Measurements from ENCODE around the gene CTDSPL. TPM values are rescaled to one million over a fixed set of nuclear protein-coding genes. Genes with fewer than 3 reads are reported as not detected.
"Not testable (repeated sequence)": the region's sequence is repeated elsewhere in the genome, so short reads cannot be mapped to it uniquely, and the experiment has no call there.

Gene CTDSPL
- polyA plus RNA-seq, 5 donors = 103 to 131 (median 107) TPM

DNA sequence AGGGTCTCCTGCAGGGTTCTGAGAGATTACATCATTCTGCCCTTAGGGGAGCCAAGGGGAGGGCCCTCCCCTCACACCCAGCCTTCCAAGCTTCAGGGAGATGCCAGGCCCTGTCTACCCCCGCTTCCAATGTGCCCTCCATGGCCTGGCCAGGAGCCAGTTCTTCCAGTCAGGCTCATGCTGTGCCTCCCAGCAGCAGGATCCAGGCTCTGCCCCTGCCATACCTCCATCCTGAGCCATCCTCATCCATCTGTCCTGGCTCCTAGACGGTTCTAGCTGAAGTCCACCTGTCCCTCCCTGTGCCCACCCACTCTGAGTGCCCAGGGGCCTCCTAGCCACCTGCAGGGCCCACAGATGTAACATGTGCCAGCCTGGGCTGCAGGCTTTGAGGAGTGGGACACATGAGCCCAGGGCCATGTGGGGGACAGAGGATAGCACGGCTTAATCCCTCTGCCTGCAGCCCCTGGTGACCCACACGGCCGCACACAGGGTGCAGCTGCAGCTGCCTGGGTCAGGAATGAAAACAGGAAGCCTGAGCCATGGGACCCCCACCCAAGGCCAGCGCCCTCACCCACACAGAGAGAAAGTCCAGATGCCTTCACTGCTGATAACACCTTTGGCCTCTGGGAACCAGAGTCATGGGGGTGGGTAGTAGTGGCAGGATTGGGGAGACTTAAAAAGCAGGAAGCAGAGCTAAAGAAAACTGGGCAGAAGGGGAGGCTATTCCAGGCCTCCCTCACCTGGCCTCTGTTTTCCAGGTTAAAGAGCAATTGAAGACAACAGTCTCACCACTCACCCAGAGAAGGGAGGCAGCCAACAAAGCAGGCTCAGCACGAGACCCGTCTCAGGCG is 156.0 kb downstream of the CTDSPL start:
- DNase-seq = no peak

DNA sequence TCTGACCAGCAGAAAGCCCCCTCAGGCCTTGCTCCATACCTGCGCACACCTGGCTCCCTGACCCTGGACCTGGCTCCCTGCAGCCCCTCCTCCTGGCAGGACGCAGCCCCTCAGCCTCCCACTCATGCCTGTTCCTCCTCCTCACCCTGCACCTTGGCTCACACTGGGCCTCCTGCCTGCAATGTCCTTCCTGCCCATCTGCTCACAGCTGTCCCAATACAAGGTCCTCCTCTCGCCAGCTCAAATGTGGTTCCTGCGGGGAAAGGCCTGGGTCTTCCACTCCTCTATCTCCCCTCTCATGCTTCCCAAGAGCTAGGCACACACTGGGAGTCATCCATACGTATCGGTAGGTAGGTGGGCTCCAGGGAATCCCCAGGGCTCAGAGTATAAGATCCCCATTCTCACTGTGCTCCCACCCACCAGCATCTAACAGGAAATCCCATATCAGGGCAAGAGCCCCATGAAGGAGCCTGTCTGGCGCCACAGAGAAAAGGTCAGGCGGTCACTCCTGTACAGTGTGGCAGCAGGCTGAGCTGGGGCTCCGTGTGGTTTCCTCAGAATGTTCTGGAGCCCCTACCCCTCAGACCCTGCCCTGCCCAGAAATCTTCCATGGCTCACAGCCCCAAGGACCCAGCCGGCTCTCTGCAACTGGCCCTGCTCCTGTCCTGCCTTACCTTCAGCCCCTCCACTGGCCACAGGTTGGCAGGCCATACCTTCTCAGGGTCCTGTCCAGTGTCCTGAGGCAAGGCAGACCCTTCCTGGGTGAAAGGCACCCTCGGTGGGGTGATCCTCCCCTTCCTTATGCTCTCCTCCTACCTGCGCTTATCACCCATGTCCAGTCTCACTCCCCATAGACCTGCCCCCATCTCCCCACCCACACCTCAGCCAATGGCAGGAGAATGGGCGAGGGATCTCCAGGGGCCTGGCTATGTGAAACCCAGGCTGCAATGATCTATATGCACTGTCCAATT is 156.9 kb downstream of the CTDSPL start:
- no peak for DNase-seq

DNA sequence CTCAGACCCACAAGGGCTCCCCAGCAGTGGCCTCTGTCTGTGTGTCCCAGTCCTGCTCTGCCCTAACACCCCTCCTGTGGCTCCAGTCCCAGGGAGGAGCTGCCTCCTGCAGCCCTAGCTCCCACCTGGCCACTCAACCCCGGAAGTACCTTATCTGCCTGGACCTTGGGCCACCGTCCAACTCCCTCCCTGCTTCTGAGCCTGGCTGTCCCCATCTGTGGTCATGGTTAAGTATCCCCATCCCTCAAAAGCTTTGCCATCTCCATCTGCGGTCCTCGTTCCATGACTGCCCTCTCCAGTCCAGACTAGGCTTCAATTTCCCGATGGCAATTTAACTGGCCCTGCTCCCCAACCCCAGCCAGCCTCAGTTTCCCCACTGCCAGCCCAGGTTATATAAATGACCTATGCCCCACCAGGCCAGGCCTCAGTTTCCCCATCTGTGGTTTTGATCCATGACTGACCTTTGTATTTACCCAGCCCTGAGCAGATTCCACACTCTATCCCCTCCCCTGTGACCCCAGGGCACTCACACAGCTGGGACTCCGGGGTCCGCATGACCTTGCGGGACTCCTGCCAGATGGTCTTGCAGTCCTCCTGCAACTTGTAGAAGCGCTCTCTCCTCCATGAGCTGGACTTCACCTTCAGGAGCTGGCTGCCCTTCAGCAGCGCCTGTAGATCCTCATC is 158.1 kb downstream of the CTDSPL start:
- DNase-seq = no peak

DNA sequence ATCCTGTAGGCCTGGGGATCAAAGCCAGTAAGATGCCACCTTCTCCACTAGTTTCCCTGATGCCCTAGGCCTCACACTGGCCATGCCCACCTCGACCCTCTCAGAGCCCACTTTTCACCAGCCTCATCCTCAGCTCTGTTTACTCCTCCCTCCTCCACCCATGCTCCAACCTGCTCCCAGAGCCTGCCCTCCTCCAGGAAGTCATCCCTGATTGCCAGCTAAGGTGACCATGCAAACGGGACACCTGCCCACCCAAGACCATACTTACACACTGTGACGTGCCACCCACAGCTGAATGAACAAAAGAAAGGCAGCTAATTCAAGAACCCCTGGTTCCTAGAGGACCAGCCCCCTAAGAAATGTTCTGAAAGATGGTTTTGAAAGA is 158.7 kb downstream of the CTDSPL start:
- no peak for DNase-seq

DNA sequence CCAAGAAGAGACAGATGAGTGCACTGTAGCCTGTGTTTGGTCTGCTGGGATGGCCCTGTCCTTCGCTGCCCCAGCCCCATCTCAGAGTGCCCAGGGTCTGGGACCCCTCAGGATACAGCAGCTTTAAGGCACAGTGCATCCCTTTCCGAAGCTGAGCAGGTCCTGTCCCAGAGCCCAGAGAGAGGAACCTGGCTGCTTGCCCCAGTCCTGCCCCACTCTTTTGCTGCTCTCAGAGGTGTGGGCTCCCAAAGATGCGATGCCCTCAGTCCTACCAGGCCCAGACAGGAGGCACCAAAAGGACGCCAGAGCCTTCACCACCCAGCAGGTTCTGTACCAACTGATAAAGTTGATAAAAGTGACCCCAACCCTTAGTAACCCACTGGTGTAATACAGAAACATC is 159.5 kb downstream of the CTDSPL start:
- DNase-seq = no peak

DNA sequence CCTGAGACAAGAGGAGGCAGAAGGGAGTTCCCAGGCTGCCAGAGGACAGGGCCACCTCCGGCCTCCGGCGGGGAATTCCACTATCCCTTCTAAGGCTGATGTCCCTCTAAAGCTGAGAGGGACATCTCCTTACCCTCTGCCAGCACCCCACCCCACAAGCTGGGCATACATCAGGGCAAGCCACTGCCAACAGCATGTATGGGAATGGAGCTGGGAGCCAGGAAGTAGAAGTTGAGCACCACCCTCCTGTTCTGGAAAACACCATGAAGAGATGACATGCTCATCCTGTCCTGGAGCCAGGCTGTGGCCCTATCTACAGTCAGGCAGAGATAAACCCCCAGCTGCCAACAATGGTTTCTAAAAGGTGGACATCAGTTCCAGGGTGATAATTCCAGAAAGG is 160.6 kb downstream of the CTDSPL start:
- no peak for DNase-seq

DNA sequence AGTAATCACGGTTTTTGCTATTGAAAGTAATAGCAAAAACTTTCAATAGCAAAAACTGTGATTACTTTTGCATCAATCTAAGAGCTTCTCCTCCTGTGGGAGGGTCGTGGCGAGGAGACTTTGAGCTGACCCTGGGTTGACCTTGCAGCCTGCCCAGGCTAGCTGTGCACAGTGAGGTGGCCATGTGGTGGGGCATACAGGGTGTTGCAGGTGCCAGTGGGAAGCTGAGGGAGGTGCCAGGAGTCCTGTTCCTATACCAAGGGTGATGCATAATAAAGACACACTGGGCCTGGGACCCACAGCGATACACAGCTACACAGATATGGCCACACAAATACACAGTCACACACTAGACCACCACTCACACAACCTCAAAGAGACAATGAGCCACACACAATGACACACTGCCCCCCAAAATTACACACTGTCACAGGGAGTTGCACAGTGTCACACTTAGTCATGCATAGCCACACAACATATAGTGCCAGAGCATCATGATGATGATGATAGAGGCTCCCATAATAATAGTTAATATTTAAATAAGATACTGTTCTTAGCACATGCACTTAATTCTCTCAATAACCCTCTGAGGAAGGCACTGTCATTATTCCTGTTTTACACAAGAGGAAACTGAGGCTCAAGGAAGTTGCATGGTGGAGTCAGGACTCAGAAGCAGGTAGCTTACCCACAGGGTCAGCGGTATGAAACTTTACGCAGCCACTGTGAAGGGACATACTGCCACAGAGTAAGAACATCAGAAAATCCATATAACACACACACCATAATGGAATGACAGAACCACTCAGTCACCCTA is 161.4 kb downstream of the CTDSPL start:
- DNase-seq = no peak

DNA sequence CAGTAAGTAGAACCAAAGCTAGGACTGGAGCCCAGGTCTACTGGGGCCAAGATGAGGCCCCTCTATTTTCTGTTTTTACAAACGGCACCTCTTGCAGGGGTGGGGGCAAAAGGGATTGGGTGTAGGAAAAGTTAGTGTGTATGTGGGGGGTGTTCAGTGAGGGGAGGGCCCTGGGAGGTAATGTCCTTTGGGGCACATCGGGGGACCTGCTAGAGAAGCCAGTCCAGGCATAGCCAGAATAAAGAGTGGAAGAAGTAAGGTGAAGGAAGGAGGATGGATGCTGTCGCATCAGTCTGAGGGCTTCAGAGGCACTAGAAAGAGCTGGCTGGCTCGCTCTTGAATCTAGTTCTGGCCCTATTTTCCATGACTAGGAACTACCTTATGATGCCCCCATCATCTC is 165.2 kb downstream of the CTDSPL start:
- no peak for DNase-seq

DNA sequence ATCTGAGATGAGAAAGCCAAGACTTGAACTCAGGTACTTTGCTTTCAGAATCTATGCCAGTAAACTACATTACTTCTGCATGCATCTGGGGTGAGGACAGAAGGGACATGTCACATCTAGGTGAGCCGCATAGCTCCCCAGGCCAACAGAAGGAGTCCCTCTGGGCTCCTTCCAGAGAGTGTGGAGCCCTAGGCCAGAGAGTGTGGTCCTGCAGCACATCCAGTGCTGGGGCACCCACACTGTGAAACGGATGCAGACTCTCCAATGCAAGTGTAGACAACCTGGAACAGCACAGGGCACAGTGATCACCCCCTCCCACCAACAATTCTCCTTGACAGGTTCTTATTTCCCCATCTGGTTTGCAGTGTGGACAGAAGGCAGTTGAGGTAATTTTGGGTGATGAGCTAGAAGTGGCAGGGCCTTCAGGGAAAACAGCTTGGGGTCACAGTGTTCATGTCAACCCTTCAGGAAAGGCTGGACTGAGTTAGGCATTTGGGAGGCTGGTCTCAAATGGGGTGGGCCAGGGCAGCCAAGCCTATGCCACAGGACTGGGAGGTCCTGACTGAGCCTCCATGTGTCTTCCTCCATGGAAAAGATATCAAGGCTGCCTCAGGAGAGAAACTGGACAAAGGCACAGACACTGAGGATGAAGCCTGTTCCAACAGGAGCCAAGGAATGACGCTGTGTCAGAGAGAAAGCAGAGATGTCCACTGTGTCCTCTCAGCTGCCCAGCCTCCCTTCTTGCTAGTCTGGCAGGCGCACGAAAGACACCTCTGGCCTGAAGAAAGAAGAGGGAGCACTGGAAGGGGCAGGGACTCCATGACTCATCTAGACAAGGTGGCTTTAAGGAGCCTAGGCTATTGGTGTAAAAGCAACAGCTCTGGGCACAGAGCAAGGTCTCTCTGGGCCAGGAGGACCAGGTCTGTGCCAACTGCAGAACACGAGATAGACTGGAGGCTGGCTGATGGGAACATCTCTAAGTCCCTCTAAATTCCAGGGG is 166.1 kb downstream of the CTDSPL start:
- no peak for DNase-seq

DNA sequence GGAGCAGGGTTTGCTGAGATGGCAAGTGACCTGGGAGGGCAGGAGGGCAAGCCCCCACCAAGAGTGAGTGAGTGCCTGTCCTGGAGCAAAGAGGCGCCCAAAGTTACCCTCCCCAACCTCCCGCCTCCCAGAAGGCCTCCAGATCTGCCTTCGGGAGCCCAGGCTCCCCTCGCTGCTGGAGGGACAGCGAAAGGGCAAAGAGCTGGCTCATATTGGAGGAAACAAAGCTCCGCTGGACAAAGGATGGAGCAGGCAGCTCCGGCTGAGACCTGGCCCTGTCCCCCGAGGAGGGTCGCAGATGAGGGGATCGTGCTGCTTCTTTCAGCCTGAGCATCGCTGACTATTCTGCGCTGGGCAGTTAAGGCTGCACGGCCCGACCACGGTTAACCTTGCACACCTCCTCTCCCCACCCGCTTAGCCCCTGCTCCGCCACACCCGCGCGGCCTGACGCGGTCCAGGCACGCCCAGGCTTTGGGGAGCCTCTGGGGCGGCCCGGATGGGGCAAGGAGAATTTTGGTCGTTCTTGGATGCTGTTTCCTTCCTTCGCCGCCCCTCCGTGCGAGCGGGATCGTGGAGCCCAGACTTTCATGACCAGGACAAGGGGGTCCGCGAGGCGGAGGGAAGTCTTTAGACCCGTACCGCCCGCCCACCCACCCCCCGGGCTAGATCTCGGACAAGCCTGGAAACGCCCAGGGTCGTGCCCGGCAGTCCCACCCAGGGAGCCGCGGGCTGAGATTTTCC is 167.1 kb downstream of the CTDSPL start:
- DNase-seq = no peak

DNA sequence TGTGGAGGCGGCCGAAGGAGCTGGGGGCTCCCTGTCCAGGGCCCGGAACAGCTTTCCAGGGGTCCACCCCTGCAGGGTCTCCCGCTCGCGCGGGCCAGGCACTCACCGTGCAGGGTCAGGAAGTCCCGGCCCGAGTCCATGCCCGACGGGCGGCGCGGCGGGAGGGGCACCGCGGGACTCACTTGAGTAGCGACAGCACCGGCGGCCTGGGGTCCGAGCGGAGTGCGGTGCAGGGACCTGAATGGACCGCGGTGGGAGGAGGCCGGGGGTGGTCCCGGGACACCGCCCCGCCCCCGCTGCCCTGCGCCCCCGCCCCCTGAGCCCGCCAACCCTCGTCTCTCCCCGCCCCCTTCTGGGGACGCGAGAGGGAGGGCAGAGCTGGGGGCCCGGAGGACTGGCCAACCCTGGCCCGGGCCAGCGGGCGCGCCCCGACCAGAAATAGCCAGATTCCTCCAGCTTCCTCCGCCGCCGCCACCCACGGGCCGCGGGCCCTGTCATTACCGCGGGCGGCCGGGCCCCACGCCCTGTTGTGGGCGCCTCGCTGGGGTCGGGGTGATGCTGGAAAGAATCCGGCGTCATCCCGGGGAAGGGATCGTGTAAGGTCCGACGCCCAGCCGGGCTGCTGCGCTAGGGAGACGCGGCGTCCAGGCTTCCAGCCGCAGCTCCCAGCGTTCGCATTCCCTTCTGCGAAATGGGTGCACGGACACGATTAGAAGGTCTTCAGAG is 167.9 kb downstream of the CTDSPL start, which contains the start of gene PLCD1:
PLCD1 (minus strand) TSS at position 243 of the 726 bp plus-strand sequence; CDS start at position 140, 103 bp downstream.
- peak; percentile 84 to 85 for DNase-seq

DNA sequence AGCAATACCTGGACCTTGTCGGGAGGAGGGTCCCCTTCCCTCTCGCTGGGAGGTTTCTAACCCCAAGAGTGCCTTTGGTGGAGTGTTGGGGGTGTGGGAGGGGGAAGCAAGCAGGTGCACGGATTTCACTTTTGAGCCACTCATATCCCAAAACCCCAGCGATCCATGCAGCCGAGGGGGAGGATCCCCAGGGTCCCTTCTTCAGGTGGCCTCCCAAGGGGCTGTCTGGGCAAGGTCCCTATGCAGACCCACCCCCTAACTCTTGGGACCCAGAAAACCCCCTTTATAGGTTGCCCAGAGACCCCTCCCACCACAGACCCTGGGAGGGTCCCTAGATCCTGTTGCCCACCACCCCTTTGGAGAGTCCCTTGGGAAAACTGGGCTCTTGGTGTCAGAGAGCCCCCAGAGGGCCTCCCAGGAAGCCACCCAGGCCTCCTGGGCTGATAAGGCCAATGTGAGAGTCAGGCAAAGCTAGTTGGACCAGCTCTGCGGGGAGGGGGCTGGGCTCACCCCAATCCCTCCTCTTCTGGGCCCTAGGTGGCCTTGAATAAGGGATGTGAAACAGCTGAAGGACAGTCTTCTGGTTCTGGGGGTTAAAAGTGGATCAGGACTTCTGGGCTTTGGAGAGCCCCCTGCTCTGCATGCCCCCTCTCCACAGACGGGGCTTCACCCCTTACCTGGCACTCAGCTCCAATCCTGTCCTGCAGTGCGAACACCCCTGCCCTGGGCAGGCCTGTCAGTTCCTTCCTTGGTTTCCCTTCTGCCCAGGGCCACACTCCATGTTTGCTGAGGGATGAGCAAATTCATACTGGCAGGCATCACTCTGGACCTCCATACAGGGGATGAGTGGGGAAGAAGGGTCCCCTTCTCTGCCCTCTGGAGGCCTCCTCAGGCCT is 168.7 kb downstream of the CTDSPL start:
- no peak for DNase-seq

DNA sequence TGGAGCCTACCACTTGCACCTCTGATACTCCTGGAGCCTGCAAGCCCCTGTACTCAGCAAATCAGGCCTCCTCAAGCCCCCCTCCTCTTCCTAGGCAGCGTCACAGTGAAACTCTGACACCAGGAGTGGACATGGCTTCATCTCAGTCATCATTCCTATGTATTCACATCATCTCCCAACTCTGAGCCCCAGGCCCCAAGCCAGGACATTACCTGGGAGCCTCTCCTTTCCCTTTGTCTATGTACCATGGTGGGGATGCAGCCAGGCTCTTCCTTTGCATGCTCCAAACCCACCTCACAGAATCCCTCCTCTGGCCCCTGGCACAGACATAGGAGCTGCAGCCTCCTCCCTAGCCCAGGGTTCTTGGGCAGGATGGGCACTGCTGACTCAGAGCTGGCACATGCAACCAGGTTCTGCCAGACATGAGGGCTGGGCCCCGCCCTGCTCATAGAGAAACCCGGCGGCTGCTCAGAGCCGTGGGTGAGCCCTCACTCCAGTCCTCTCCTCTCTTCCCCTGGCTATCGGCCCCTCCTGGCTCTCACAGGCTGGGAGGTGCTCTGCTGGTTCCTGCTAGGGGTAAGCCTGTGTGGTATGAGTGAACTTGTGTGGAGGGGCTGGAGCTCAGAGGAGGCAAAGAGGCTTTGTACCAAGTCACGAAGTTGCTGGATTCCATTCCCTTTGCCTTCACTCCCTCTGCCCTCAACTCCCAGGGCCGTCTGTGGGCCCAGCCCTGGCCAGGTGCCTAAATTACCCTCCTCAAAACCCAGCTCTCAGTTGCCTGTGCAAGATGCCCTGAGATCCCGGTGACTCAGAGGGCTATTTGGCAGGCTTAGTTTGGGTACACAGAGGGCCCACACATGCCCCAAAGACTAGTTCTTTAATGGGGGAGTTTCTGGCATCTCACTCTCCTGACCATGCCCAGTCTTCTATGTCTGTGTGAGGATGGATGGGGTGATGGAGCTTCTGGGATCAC is 169.6 kb downstream of the CTDSPL start:
- DNase-seq = peak in 1 of 2 donors; percentile 14

DNA sequence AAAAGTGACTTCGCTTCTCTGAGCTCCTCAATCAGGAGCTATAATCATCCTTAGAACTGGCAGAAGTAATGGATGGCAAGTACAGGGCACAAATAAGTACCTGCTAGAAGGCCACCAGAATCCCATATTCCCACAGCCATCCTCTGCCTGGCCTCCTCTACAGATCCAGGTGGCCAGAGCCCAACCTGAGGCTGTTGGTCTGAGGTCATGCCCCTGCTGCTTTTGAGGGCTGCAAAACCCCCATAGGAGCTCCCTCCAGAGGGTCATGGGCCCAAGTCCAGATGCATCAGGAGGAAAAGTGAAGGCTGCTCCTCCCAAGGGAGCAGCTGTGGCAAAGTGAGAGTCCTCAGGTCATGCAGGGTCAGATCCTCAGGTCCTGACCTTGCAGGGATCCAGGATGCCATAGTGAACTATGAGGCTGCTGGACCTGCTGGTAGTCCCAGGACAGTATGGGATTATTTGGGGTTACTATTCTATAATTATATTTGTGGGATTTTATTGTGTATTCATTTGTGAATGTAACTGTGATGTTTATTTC is 170.7 kb downstream of the CTDSPL start:
- no peak for DNase-seq

DNA sequence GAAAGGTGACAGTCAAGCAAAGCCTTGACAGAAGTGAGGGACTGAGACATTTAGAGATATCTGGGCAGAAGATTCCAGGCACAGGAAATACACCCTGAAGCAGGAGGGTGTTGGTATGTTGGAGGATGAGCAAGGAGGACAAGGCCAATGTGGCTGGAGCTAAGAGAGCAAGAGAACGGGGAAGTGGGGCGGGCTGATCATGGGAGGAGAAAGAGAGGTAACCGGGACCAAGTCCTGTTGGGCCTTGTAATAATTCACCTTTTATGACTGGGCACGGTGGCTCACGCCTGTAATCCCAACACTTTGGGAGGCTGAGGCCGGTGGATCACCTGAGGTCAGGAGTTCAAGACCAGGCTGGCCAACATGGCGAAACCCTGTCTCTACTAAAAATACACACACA is 171.9 kb downstream of the CTDSPL start:
- not testable (repeated sequence) for DNase-seq

Data from right lung (tissue), 5 donors.